HG02884 (cell line): ENCODE measurements around the gene EZH2.
A peak's percentile ranks its signal among the peaks of the same experiment; 100 is the strongest.

ENCODE experiments used
- ATAC-seq: cut with Tn5 transposase; IDR thresholded peaks from one replicate; pipeline ENCODE4 v1.9.1; 2021; ENCODE audit warnings: mild to moderate bottlenecking, moderate library complexity; ENCODE audit not compliant: unreplicated experiment

EZH2 gene

GRCh38 chr7:148903504-148903903, 19.4 kb upstream of the EZH2 start:
- ATAC-seq, result no peak

- ATAC-seq, result no peak
These were observed 17.1 kb upstream of the EZH2 start for GRCh38 chr7:148901178-148901577.

GRCh38 chr7:148898845-148899484, 14.9 kb upstream of the EZH2 start:
- no peak for ATAC-seq

- no peak for ATAC-seq
These were observed 10.5 kb upstream of the EZH2 start for GRCh38 chr7:148894591-148894990.

GRCh38 chr7:148893071-148893470, 9.0 kb upstream of the EZH2 start:
- no peak for ATAC-seq

GRCh38 chr7:148888300-148888699, 4.2 kb upstream of the EZH2 start:
- ATAC-seq, result no peak

- no peak for ATAC-seq
These were observed 2.8 kb upstream of the EZH2 start for GRCh38 chr7:148886844-148887243.

- ATAC-seq, result peak; percentile 81
These were observed 370 bp upstream of the EZH2 start for GRCh38 chr7:148884299-148885022.

GRCh38 chr7:148883266-148884048, 634 bp downstream of the EZH2 start:
- ATAC-seq, result peak; percentile 23

GRCh38 chr7:148882841-148883265, 1.2 kb downstream of the EZH2 start:
- no peak for ATAC-seq

- no peak for ATAC-seq
These were observed 1.9 kb downstream of the EZH2 start for GRCh38 chr7:148882192-148882591.

GRCh38 chr7:148878317-148878716, 5.8 kb downstream of the EZH2 start:
- no peak for ATAC-seq

GRCh38 chr7:148877517-148877916, 6.6 kb downstream of the EZH2 start:
- ATAC-seq, result no peak

GRCh38 chr7:148872188-148872587, 11.9 kb downstream of the EZH2 start:
- ATAC-seq, result no peak

- ATAC-seq, result no peak
These were observed 12.5 kb downstream of the EZH2 start for GRCh38 chr7:148871551-148871950.

- ATAC-seq, result no peak
These were observed 13.1 kb downstream of the EZH2 start for GRCh38 chr7:148871030-148871429.

- no peak for ATAC-seq
These were observed 15.8 kb downstream of the EZH2 start for GRCh38 chr7:148868378-148868674.

GRCh38 chr7:148867596-148868377, 16.3 kb downstream of the EZH2 start:
- no peak for ATAC-seq

GRCh38 chr7:148866362-148866761, 17.7 kb downstream of the EZH2 start:
- ATAC-seq, result no peak

- no peak for ATAC-seq
These were observed 18.8 kb downstream of the EZH2 start for GRCh38 chr7:148865283-148865682.

GRCh38 chr7:148863324-148863723, 20.8 kb downstream of the EZH2 start:
- no peak for ATAC-seq
